NCI-H510A (cell line): ENCODE data around the gene GALT.

Experiments
- DNase-seq: peaks from one replicate; lab custom pipeline; 2025; lab: John Stamatoyannopoulos, UW

Gene GALT

GRCh38 chr9:34684145-34684544 lies 37.7 kb downstream of the GALT start:
- no peak for DNase-seq

DNA sequence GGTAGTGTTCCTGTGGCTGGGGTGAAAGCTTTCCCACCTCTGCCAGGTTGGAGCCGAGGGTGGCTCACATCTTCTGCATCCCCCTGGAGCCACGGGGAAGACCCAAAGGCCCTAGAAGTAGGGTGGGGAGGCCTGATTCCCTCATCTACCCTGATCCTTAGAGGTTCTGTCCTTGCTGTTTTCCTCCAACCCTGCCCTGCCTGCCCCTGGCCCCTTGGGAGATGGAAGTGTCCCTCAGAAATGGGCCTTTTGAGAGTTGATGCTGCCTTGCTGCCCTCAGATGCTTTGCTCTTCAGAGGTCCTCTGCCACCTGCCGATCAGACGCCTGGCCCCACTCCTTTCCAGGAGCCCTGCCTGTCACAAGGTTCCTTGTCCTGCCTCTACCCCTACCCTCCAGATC lies 38.3 kb downstream of the GALT start:
- DNase-seq: no peak

- no peak for DNase-seq
Measured at GRCh38 chr9:34685591-34685990, 39.1 kb downstream of the GALT start.

DNA sequence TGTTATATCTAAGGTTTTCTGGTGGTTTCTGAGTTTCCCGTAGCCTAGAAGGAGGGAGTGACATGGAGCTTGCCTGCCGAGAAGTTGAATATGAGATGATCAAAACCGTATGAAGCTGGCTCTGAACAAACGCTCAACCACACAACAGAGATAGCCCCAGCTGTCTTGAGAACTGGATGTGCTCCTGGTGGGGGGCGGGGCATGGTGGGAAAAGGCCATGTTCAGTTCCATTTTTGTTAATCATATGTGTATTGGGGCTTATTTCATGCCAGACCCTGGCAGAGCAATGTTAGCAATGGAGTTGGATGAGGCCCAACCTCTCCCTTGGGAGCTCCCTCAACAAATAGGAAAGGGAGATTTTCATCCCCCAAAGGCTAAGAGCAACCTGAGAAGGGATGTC lies 39.8 kb downstream of the GALT start:
- DNase-seq: no peak

DNA sequence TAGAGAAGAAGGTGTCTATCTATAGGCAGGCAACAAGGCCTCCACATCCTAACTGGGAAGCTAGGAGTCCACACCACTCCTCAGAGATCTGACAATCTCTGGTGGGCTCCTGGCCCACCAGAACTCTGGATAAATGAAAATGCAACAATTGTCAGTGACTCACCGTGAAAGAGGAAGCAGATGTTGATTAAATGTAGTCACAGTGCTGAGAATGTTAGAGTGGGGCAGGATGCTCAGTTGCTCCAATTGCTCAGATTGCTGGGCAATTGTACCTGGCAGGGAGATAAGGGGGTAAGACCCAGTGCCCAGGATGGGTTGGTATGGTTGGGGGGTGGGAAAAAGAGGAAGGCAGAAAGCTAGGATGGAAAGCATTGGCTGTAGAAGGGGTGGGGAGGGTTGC lies 40.3 kb downstream of the GALT start:
- DNase-seq: no peak

GRCh38 chr9:34687276-34688030 lies 41.0 kb downstream of the GALT start:
- no peak for DNase-seq

GRCh38 chr9:34688329-34689115 lies 42.0 kb downstream of the GALT start:
- no peak for DNase-seq

- DNase-seq: no peak
Measured at GRCh38 chr9:34689116-34689470, 42.6 kb downstream of the GALT start.

DNA sequence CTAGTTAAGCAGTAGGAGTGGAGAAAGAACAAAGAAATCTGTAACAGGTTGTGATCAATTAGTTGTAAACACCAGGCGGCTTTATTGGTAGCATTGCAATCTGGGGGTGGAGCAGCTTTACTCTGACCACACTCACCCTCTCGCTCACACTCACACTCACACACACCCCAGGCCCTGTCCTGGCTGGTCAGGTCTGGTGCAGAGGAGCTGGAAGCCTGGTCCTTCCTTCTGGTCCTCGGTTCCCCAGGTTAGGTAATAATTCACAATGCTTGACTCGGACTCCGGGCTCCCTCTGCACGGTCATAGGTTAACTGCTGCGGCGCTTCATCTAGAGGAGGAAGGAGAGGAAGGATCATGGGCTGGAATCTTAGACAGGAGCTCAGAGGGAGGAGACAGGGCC lies 43.0 kb downstream of the GALT start:
- DNase-seq: no peak

DNA sequence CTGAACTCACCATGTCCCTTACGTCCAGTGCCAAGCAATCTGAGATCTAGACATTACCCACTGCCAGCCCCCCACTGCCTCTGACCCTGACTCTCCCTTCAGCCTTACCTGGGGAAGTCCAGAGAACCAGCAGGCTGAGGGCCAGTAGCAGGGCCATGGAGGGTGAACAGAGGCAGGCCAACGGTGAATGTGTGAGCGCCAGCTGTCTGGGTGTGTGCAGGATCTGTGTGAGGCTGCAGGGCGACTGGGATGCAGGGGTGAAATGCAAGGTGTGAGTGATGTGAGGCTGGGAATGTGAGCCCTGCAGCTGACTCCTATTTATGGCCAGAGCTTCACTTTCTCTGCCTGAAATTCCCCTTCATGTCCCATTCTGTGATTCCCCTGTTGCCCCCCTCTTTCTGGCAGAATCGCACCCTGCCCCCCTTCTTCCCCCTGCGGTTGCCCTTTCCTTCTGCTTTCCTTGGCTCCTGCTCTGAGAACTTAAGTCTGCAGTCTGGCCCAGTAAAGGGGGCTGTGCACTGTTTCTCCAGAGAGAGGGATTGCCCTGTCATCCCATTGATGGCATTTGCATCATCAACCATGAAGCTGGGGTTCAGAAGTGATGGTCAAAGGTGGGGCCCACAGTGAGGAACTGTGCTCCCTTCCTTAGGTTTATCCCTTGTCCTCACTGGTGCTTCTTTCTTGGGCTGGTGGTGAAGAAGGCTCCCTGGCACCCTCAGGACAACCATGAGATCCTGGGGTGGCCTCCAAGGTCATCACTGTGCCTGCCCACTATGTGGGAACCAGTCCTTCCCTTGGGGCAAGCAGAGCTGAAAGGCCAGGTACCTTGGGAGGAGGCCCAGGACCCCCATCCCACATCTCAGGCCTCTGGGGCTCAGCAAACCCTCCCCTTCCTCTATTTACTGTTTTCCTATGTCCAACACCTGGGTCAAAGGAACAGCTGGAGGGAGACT lies 44.8 kb downstream of the GALT start, which contains the start of gene CCL19:
CCL19 (minus strand) TSS at position 294 of the 953 bp plus-strand sequence; CDS start at position 157, 137 bp downstream.
- DNase-seq: no peak

GRCh38 chr9:34691936-34692315 lies 45.5 kb downstream of the GALT start:
- DNase-seq: no peak

DNA sequence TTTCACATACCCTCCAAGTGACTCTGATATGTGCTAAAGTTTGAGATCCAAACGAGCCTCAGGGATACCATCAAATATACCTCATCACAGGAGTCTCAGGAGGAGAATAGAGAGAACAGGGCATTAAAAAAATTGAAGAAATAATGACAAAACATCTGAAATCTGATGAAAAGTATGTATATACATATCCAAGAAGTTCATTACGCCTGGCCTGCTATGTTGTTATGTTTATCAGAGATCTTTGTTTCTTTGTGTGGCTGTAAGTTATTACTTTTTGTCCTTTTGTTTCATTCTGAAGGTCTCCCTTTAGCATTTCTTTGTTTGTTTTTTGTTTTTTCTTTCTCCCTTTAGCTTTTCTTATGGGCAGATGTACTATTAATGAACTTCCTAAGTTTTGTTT lies 47.1 kb downstream of the GALT start:
- DNase-seq: no peak

- no peak for DNase-seq
Measured at GRCh38 chr9:34694811-34695210, 48.3 kb downstream of the GALT start.
